GM23338 (cell line): Measurements from ENCODE around the gene JAG1. TPM values are rescaled to one million over a fixed set of nuclear protein-coding genes. Genes with fewer than 3 reads are reported as not detected.

Experiments used
- ATAC-seq: fragments of 200-7000 bp; cut with Tn5 transposase; 3 replicates; pipeline ENCODE4 v1.9.1; 2020
- DNase-seq: peaks from one replicate; pipeline ENCODE4 v3.0.0-alpha.2; 2015; ENCODE audit warnings: low spot score
- H2AFZ ChIP-seq: fragments of 200-600 bp; sonication (generic); 2 replicates; pipeline ENCODE4 v1.8.0; 2016; ENCODE audit warnings: antibody characterized with exemption, mild to moderate bottlenecking, moderate library complexity
- H3F3A ChIP-seq: fragments of 200-600 bp; sonication (generic); replicated peaks from 2 replicates; pipeline ENCODE4 v1.8.0; 2017; ENCODE audit warnings: antibody characterized with exemption, mixed run types, low read depth
- H3K27ac ChIP-seq: fragments of 200-600 bp; sonication (generic); 2 replicates; pipeline ENCODE4 v1.6.1; 2016; ENCODE audit warnings: low read depth
- H3K27me3 ChIP-seq: fragments of 200-600 bp; sonication (generic); 2 replicates; pipeline ENCODE4 v1.8.0; 2016; ENCODE audit warnings: mild to moderate bottlenecking, mixed run types, moderate library complexity; ENCODE audit not compliant: insufficient read depth
- H3K36me3 ChIP-seq: fragments of 200-600 bp; sonication (generic); 2 replicates; pipeline ENCODE4 v1.8.0; 2016; ENCODE audit warnings: mild to moderate bottlenecking; ENCODE audit not compliant: insufficient read depth
- H3K4me1 ChIP-seq: fragments of 200-600 bp; sonication (generic); 2 replicates; pipeline ENCODE4 v1.8.0; 2016; ENCODE audit warnings: mild to moderate bottlenecking, moderate library complexity; ENCODE audit not compliant: insufficient read depth
- H3K4me2 ChIP-seq: fragments of 200-600 bp; sonication (generic); 2 replicates; pipeline ENCODE4 v1.7.1; 2017; ENCODE audit warnings: mixed run types
- H3K4me3 ChIP-seq: fragments of 200-600 bp; sonication (generic); 2 replicates; pipeline ENCODE4 v1.6.1; 2016; ENCODE audit warnings: mixed run types
- H3K79me2 ChIP-seq: fragments of 200-600 bp; sonication (generic); replicated peaks from 2 replicates; pipeline ENCODE4 v1.8.0; 2017; ENCODE audit warnings: mild to moderate bottlenecking; ENCODE audit not compliant: insufficient read depth
- H3K9me2 ChIP-seq: fragments of 200-600 bp; sonication (generic); 2 replicates; pipeline ENCODE4 v1.8.0; 2017; ENCODE audit not compliant: insufficient read depth
- H4K20me1 ChIP-seq: fragments of 200-600 bp; sonication (generic); replicated peaks from 2 replicates; pipeline ENCODE4 v1.8.0; 2017; ENCODE audit warnings: mild to moderate bottlenecking; ENCODE audit not compliant: insufficient read depth
- H3K27ac Mint-ChIP-seq: 2 replicates; pipeline ENCODE4 v1.8.0; 2020; ENCODE audit warnings: inconsistent platforms, mild to moderate bottlenecking, moderate library complexity, mixed read lengths
- H3K27me3 Mint-ChIP-seq: 3 replicates; pipeline ENCODE4 v1.8.0; 2022; ENCODE audit warnings: low read depth, mild to moderate bottlenecking, moderate library complexity, mixed read lengths, inconsistent platforms; ENCODE audit not compliant: insufficient read depth, poor library complexity
- H3K36me3 Mint-ChIP-seq: 3 replicates; pipeline ENCODE4 v1.8.0; 2021; ENCODE audit warnings: low read depth, mild to moderate bottlenecking, inconsistent platforms, moderate library complexity, mixed read lengths
- H3K4me1 Mint-ChIP-seq: 3 replicates; pipeline ENCODE4 v1.8.0; 2020; ENCODE audit warnings: mild to moderate bottlenecking, inconsistent platforms, mixed read lengths
- H3K4me3 Mint-ChIP-seq: 3 replicates; pipeline ENCODE4 v1.8.0; 2021; ENCODE audit warnings: moderate library complexity, mild to moderate bottlenecking, inconsistent platforms, mixed read lengths
- H3K9me3 Mint-ChIP-seq: 3 replicates; pipeline ENCODE4 v1.8.0; 2020; ENCODE audit warnings: moderate library complexity, mild to moderate bottlenecking, inconsistent platforms, mixed read lengths
- CREB1 ChIP-seq: fragments of 250-450 bp; sonication (Bioruptor Pico); IDR thresholded peaks from 2 replicates; pipeline ENCODE4 v1.5.0; 2020; ENCODE audit warnings: low read depth, mild to moderate bottlenecking, moderate library complexity
- EZH2 ChIP-seq: fragments of 200-600 bp; sonication (generic); IDR thresholded peaks from one replicate; pipeline ENCODE4 v1.8.0; 2017; ENCODE audit warnings: antibody characterized with exemption, mild to moderate bottlenecking, low read depth; ENCODE audit not compliant: unreplicated experiment
- EZH2phosphoT487 ChIP-seq: fragments of 200-600 bp; sonication (generic); IDR thresholded peaks from one replicate; pipeline ENCODE4 v1.8.1; 2018; ENCODE audit warnings: antibody characterized with exemption; ENCODE audit not compliant: unreplicated experiment
- JUNB ChIP-seq: IDR thresholded peaks from one replicate; pipeline ENCODE4 v1.6.1; 2016; ENCODE audit warnings: antibody characterized with exemption; ENCODE audit not compliant: unreplicated experiment
- NANOG ChIP-seq: IDR thresholded peaks from 2 replicates; pipeline ENCODE4 v1.6.1; 2016; ENCODE audit warnings: antibody characterized with exemption, borderline replicate concordance
- POLR2AphosphoS5 ChIP-seq: IDR thresholded peaks from 2 replicates; pipeline ENCODE4 v1.6.1; 2016; ENCODE audit warnings: antibody characterized with exemption, low read depth
- STAT1 ChIP-seq: IDR thresholded peaks from one replicate; pipeline ENCODE4 v1.6.1; 2016; ENCODE audit warnings: antibody characterized with exemption; ENCODE audit not compliant: unreplicated experiment
- ZNF114 ChIP-seq: fragments of 250-450 bp; sonication (Bioruptor Pico); IDR thresholded peaks from 2 replicates; pipeline ENCODE4 v1.5.0; 2020; ENCODE audit warnings: mild to moderate bottlenecking, moderate library complexity
- ZNF331 ChIP-seq: fragments of 250-450 bp; sonication (Bioruptor Pico); IDR thresholded peaks from 2 replicates; pipeline ENCODE4 v1.5.0; 2020; ENCODE audit warnings: low read depth, mild to moderate bottlenecking, moderate library complexity
- polyA plus RNA-seq: library from polyadenylated mRNA; unstranded; fragments of >200 nt; fragmentation: Nextera tagmentation; extraction: Ambion mirVana; gene quantifications from 2 replicates; pipeline ENCODE4 v1.2.1, GENCODE V29; 2016
- total RNA-seq: library from RNA; depleted of rRNA; stranded (reverse); fragments of >200 nt; shearing (Covaris generic); gene quantifications from 2 replicates; pipeline ENCODE4 v1.2.3, GENCODE V29; 2014
- TF ChIP-seq, protein P1 (sequence below): IDR thresholded peaks from 2 replicates; pipeline ENCODE4 v1.6.1; 2016; ENCODE audit warnings: antibody characterized with exemption
- TF ChIP-seq, protein P2 (sequence below), 2 experiments: fragments of 200-600 bp in 1 of 2; sonication (generic) in 1 of 2; conservative IDR thresholded peaks; 2 replicates each; pipeline versions ENCODE4 v1.5.1 to v1.6.1; 2016 to 2017; ENCODE audit warnings: antibody characterized with exemption in 2 of 2, low read depth in 2 of 2, mild to moderate bottlenecking in 2 of 2, moderate library complexity in 1 of 2
- TF ChIP-seq, protein P3 (sequence below): fragments of 250-450 bp; sonication (Bioruptor Pico); IDR thresholded peaks from 2 replicates; pipeline ENCODE4 v1.5.0; 2020; ENCODE audit warnings: mild to moderate bottlenecking, moderate library complexity
- TF ChIP-seq, protein P4 (sequence below): IDR thresholded peaks from one replicate; pipeline ENCODE4 v1.6.1; 2018; ENCODE audit warnings: antibody characterized with exemption; ENCODE audit not compliant: unreplicated experiment

Gene JAG1
- total and polyA plus RNA-seq, 2 experiments from 2014 or later: 9.7 to 46.5 TPM

DNA sequence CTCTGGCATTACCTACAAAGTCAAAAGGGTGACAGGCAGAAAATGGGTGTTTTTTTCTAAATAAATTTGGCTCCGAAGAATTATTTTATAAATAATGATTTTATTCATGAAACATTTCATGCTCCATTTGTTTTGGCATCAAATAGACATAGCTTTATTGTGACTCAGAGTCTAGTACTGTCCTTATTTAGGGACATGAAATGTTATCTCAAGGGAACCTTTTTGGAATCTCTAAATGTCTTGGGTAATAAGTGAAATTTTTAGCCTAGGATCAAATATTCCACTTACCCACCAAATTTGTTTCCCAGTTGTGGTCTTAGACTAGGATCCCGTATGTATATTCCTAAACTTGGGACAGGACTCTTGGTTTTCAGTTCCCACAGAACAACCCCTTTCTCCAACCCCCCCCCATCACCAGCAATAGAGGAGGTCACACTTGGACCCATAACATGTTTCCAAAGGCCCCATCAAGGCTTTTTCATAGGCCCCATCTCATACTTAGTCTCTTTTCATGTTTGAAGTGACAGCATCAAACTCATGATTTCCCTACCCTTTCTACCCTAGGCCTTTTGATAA lies 81.8 kb downstream of the JAG1 start:
- Histone ChIP-seq H3K27me3 (no peaks in the 10 kb centered on the region), H3F3A (no peaks in the 10 kb centered on the region), H2AFZ (no peak overlapping the region), H3K79me2 (no peaks in the 10 kb centered on the region), H3K36me3 (no peaks in the 10 kb centered on the region), H3K9me2 (no peaks in the 10 kb centered on the region), H3K27ac (no peak overlapping the region), H3K4me3 (no peak overlapping the region), H4K20me1 (no peaks in the 10 kb centered on the region), H3K4me2 (no peak overlapping the region), H3K4me1 (no peaks in the 10 kb centered on the region)
- TF ChIP-seq, protein P1, sequence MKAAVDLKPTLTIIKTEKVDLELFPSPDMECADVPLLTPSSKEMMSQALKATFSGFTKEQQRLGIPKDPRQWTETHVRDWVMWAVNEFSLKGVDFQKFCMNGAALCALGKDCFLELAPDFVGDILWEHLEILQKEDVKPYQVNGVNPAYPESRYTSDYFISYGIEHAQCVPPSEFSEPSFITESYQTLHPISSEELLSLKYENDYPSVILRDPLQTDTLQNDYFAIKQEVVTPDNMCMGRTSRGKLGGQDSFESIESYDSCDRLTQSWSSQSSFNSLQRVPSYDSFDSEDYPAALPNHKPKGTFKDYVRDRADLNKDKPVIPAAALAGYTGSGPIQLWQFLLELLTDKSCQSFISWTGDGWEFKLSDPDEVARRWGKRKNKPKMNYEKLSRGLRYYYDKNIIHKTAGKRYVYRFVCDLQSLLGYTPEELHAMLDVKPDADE: no peak
- TF ChIP-seq, protein P2, sequence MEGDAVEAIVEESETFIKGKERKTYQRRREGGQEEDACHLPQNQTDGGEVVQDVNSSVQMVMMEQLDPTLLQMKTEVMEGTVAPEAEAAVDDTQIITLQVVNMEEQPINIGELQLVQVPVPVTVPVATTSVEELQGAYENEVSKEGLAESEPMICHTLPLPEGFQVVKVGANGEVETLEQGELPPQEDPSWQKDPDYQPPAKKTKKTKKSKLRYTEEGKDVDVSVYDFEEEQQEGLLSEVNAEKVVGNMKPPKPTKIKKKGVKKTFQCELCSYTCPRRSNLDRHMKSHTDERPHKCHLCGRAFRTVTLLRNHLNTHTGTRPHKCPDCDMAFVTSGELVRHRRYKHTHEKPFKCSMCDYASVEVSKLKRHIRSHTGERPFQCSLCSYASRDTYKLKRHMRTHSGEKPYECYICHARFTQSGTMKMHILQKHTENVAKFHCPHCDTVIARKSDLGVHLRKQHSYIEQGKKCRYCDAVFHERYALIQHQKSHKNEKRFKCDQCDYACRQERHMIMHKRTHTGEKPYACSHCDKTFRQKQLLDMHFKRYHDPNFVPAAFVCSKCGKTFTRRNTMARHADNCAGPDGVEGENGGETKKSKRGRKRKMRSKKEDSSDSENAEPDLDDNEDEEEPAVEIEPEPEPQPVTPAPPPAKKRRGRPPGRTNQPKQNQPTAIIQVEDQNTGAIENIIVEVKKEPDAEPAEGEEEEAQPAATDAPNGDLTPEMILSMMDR (conservative IDR thresholded peaks at IDR 0.05; ENCODE audit: low read depth in 2 of 2): no peak
- TF ChIP-seq ZNF331: no peak
- TF ChIP-seq JUNB: no peak
- TF ChIP-seq NANOG: no peak
- no peak for TF ChIP-seq STAT1
- TF ChIP-seq, protein P3, sequence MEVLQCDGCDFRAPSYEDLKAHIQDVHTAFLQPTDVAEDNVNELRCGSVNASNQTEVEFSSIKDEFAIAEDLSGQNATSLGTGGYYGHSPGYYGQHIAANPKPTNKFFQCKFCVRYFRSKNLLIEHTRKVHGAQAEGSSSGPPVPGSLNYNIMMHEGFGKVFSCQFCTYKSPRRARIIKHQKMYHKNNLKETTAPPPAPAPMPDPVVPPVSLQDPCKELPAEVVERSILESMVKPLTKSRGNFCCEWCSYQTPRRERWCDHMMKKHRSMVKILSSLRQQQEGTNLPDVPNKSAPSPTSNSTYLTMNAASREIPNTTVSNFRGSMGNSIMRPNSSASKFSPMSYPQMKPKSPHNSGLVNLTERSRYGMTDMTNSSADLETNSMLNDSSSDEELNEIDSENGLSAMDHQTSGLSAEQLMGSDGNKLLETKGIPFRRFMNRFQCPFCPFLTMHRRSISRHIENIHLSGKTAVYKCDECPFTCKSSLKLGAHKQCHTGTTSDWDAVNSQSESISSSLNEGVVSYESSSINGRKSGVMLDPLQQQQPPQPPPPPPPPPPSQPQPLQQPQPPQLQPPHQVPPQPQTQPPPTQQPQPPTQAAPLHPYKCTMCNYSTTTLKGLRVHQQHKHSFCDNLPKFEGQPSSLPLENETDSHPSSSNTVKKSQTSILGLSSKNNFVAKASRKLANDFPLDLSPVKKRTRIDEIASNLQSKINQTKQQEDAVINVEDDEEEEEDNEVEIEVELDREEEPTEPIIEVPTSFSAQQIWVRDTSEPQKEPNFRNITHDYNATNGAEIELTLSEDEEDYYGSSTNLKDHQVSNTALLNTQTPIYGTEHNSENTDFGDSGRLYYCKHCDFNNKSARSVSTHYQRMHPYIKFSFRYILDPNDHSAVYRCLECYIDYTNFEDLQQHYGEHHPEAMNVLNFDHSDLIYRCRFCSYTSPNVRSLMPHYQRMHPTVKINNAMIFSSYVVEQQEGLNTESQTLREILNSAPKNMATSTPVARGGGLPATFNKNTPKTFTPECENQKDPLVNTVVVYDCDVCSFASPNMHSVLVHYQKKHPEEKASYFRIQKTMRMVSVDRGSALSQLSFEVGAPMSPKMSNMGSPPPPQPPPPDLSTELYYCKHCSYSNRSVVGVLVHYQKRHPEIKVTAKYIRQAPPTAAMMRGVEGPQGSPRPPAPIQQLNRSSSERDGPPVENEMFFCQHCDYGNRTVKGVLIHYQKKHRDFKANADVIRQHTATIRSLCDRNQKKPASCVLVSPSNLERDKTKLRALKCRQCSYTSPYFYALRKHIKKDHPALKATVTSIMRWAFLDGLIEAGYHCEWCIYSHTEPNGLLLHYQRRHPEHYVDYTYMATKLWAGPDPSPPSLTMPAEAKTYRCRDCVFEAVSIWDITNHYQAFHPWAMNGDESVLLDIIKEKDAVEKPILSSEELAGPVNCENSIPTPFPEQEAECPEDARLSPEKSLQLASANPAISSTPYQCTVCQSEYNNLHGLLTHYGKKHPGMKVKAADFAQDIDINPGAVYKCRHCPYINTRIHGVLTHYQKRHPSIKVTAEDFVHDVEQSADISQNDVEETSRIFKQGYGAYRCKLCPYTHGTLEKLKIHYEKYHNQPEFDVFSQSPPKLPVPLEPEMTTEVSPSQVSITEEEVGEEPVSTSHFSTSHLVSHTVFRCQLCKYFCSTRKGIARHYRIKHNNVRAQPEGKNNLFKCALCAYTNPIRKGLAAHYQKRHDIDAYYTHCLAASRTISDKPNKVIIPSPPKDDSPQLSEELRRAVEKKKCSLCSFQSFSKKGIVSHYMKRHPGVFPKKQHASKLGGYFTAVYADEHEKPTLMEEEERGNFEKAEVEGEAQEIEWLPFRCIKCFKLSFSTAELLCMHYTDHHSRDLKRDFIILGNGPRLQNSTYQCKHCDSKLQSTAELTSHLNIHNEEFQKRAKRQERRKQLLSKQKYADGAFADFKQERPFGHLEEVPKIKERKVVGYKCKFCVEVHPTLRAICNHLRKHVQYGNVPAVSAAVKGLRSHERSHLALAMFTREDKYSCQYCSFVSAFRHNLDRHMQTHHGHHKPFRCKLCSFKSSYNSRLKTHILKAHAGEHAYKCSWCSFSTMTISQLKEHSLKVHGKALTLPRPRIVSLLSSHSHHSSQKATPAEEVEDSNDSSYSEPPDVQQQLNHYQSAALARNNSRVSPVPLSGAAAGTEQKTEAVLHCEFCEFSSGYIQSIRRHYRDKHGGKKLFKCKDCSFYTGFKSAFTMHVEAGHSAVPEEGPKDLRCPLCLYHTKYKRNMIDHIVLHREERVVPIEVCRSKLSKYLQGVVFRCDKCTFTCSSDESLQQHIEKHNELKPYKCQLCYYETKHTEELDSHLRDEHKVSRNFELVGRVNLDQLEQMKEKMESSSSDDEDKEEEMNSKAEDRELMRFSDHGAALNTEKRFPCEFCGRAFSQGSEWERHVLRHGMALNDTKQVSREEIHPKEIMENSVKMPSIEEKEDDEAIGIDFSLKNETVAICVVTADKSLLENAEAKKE (CRISPR knock-in tag): no peak
- TF ChIP-seq CREB1: no peak
- no peak for TF ChIP-seq EZH2phosphoT487
- TF ChIP-seq, protein P4, sequence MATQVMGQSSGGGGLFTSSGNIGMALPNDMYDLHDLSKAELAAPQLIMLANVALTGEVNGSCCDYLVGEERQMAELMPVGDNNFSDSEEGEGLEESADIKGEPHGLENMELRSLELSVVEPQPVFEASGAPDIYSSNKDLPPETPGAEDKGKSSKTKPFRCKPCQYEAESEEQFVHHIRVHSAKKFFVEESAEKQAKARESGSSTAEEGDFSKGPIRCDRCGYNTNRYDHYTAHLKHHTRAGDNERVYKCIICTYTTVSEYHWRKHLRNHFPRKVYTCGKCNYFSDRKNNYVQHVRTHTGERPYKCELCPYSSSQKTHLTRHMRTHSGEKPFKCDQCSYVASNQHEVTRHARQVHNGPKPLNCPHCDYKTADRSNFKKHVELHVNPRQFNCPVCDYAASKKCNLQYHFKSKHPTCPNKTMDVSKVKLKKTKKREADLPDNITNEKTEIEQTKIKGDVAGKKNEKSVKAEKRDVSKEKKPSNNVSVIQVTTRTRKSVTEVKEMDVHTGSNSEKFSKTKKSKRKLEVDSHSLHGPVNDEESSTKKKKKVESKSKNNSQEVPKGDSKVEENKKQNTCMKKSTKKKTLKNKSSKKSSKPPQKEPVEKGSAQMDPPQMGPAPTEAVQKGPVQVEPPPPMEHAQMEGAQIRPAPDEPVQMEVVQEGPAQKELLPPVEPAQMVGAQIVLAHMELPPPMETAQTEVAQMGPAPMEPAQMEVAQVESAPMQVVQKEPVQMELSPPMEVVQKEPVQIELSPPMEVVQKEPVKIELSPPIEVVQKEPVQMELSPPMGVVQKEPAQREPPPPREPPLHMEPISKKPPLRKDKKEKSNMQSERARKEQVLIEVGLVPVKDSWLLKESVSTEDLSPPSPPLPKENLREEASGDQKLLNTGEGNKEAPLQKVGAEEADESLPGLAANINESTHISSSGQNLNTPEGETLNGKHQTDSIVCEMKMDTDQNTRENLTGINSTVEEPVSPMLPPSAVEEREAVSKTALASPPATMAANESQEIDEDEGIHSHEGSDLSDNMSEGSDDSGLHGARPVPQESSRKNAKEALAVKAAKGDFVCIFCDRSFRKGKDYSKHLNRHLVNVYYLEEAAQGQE: no peak
- no peak for TF ChIP-seq EZH2
- no peak for TF ChIP-seq POLR2AphosphoS5
- TF ChIP-seq ZNF114 (CRISPR knock-in tag): no peak
- Mint-ChIP-seq H3K4me1 (peaks cover 5% of the 10 kb centered on the region; the same call in 2 of the 3 replicates), H3K36me3 (no peaks in the 10 kb centered on the region), H3K9me3 (no peaks in the 10 kb centered on the region; the same call in 2 of the 3 replicates), H3K4me3 (no peak overlapping the region), H3K27ac (no peak overlapping the region), H3K27me3 (no peaks in the 10 kb centered on the region)
- DNase-seq: no peak
- no peak for ATAC-seq
